ENCODE results near the gene SKIDA1. TPM values are rescaled to one million over a fixed set of nuclear protein-coding genes. Genes with fewer than 3 reads are reported as not detected.

SKIDA1 gene
- total RNA-seq, 1 donor from 2014 or later = 0.69 TPM

DNA sequence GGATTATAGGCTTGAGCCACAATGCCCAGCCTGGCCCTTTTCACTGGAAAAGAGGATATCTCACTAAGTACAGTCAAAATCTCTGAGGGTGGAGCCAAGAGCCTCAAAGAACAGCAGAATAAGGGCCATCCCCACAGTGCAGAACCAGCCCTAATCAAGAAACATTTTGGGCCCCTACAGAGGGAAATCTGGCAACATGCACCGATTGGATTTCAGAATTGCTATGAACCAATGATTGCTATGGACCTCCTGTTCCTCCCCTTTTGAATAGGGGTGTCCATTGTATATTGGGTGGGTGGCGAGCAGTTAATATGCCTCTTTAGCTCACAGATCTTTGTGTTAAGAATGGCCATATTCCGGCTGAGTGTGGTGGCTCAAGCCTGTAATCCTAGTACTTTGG is 42.7 kb downstream of the SKIDA1 start:
- TF ChIP-seq, protein P1, sequence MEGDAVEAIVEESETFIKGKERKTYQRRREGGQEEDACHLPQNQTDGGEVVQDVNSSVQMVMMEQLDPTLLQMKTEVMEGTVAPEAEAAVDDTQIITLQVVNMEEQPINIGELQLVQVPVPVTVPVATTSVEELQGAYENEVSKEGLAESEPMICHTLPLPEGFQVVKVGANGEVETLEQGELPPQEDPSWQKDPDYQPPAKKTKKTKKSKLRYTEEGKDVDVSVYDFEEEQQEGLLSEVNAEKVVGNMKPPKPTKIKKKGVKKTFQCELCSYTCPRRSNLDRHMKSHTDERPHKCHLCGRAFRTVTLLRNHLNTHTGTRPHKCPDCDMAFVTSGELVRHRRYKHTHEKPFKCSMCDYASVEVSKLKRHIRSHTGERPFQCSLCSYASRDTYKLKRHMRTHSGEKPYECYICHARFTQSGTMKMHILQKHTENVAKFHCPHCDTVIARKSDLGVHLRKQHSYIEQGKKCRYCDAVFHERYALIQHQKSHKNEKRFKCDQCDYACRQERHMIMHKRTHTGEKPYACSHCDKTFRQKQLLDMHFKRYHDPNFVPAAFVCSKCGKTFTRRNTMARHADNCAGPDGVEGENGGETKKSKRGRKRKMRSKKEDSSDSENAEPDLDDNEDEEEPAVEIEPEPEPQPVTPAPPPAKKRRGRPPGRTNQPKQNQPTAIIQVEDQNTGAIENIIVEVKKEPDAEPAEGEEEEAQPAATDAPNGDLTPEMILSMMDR (IDR thresholded peaks at IDR 0.05) = no peak
- intact Hi-C loops (cut with DNase I) = no loop called here
- no peak overlapping the region for H3K27ac ChIP-seq
- ATAC-seq (no peak), DNase-seq (no peak)
- H3K36me3 ChIP-seq = no peaks in the 10 kb centered on the region
- no peaks in the 10 kb centered on the region for H3K4me1 ChIP-seq
- H3K4me3 ChIP-seq = no peak overlapping the region
- H3K27me3 ChIP-seq = no peaks in the 10 kb centered on the region
- H3K9me3 ChIP-seq = no peaks in the 10 kb centered on the region

DNA sequence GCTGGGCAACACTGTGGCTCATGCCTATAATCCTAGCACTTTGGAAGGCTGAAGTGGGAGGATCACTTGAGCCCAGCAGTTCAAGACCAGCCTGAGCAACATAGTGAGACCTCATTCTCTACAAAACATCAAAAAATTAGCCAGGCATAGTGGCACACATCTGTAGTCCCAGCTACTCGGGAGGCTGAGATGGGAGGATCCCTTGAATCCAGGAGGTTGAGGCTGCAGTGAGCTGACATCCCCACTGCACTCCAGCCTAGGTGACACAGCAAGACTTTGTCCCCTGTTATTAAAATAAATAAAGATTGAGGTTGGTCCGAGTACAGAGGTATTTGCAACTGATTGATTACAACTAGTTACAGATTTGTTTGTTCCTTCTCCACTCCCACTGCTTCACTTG is 44.1 kb downstream of the SKIDA1 start:
- Histone ChIP-seq H3K4me1 (no peaks in the 10 kb centered on the region), H3K4me3 (no peak overlapping the region), H3K27me3 (no peaks in the 10 kb centered on the region), H3K36me3 (no peaks in the 10 kb centered on the region), H3K9me3 (no peaks in the 10 kb centered on the region), H3K27ac (no peak overlapping the region)
- DNase-seq (no peak), ATAC-seq (no peak)
- TF ChIP-seq, protein P1 (IDR thresholded peaks at IDR 0.05) = no peak
- intact Hi-C loops (cut with DNase I) = no loop called here

DNA sequence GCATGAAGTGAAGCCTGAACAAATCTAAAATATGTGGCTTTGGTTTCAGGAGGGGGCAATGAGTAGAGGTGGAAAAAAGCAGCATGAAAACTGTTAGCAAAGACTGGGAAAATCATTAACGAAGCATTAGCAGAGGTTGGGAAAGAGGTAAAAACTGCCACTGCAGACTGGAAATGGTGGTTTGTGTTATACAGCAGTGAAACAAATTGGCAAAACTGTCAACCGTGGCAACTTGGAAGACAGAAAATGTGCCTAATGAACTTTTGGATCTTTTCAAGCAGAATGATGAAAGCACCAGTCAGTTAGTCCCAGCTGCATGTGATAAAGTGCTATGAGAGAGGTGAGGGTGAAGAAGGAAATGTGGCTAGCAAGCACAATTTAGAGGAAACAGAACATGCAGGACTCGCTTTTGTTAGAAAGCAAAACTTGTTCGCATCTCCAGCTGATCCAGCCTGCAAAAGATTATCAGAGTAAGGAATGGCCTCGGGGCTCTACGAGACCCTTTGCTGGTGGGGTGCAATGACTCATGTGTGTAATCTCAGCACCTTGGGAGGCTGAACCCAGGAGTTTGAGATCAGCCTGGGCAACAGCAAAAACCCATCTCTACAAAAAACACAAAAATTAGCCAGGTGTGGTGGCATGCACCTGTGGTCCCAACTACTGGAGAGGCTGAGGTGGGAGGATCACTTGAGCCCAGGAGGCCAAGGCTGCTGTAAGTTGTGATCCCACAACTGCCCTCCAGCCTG is 45.7 kb downstream of the SKIDA1 start:
- no peak for ATAC-seq
- no peak overlapping the region for H3K27ac ChIP-seq
- TF ChIP-seq, protein P1 (IDR thresholded peaks at IDR 0.05) = no peak

DNA sequence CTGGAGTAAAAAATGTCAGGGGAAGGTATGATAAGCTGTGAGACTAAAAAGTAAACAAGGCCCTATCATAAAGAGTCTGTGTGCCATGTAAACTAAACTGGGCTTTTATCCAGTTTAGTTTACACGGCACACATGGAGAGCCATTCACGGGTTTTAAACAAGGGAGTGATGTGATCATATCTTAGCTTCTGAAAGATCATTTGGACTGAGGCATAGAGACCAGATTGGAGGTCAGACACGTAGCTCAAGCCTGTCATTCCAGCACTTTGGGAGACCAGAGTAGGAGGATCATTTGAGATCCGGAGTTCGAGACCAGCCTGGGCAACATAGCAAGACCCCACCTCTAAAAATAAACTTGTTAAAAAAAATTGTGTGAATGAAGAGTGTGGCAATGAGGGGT is 50.1 kb downstream of the SKIDA1 start:
- ATAC-seq (no peak), DNase-seq (no peak)
- intact Hi-C loops (cut with DNase I) = no loop called here
- Histone ChIP-seq H3K27ac (no peak overlapping the region), H3K4me1 (no peaks in the 10 kb centered on the region), H3K4me3 (no peak overlapping the region), H3K27me3 (no peaks in the 10 kb centered on the region), H3K9me3 (no peaks in the 10 kb centered on the region), H3K36me3 (no peaks in the 10 kb centered on the region)
- TF ChIP-seq, protein P1 (IDR thresholded peaks at IDR 0.05) = no peak

More for the DNA sequence above, 45.7 kb downstream of the SKIDA1 start:
- no peak overlapping the region for H3K4me3 ChIP-seq
- H3K9me3 ChIP-seq = no peaks in the 10 kb centered on the region
- H3K36me3 ChIP-seq = no peaks in the 10 kb centered on the region
- no peaks in the 10 kb centered on the region for H3K4me1 ChIP-seq
- intact Hi-C loops (cut with DNase I) = no loop called here
- no peaks in the 10 kb centered on the region for H3K27me3 ChIP-seq
- DNase-seq = no peak

DNA sequence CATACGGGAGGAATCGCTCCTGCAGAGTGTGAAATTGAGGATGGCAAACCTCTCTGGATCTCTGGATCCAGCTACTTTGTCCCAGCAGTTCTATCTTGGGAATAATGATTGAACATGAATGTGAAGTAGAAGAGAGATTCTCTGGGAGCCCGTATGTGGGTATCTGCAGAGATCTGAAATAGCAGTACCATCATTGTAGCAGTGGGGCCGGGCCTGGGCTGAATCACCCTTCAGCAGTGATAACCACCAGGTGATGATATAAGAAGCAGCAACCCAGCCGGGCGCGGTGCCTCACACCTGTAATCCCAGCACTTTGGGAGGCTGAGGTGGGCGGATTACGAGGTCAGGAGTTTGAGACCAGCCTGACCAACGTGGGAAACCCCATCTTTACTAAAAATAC is 51.9 kb downstream of the SKIDA1 start:
- Histone ChIP-seq H3K4me1 (no peaks in the 10 kb centered on the region), H3K36me3 (no peaks in the 10 kb centered on the region), H3K27ac (no peak overlapping the region), H3K4me3 (no peak overlapping the region), H3K9me3 (no peaks in the 10 kb centered on the region), H3K27me3 (no peaks in the 10 kb centered on the region)
- DNase-seq (no peak), ATAC-seq (no peak)
- TF ChIP-seq, protein P1 (IDR thresholded peaks at IDR 0.05) = no peak
- intact Hi-C loops (cut with DNase I) = no loop called here

All from upper lobe of right lung (tissue), 1 donor.